ENCODE measurements around the gene GTF2IRD1. TPM values are rescaled to one million over a fixed set of nuclear protein-coding genes. Genes with fewer than 3 reads are reported as not detected.
A peak's percentile ranks its signal among the peaks of the same experiment; 100 is the strongest.
"Not testable (repeated sequence)": the region's sequence is repeated elsewhere in the genome, so short reads cannot be mapped to it uniquely, and the experiment has no call there.

GTF2IRD1 gene
- polyA plus RNA-seq, 3 donors = not detected

DNA sequence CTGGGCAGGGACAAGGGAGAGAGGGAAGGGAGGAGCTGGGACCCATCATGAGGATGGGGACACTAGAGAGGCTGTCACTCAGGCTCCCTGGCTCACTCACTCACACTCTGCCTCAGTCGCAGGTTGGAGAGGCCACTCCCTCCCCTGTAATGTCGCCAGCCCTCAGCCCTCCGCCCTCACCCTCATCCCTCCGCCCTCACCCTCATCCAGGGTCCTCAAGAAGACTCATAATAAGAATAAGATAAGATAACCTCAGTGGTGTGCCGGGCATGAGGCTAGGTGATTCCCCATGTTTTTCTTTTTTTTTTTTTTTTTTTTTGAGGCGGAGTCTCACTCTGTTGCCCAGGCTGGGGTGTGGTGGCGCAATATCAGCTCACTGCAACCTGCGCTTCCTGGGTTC is 92.2 kb downstream of the GTF2IRD1 start:
- H3K4me2 ChIP-seq (replicated peaks; ENCODE audit: extremely low read depth, low read length, poor library complexity, severe bottlenecking) = no peak overlapping the region
- no peaks in the 10 kb centered on the region for H3K36me3 ChIP-seq (replicated peaks in 1 of 2; ENCODE audit: control insufficient read depth in 1 of 2, insufficient read depth in 2 of 2, low read length in 2 of 2)
- H3K27me3 ChIP-seq (ENCODE audit: control insufficient read depth in 2 of 2, insufficient read depth in 2 of 2, low read length in 2 of 2) = no peaks in the 10 kb centered on the region
- no peak for DNase-seq
- H3K4me3 Mint-ChIP-seq = no peak overlapping the region
- H3K4me1 Mint-ChIP-seq = no peaks in the 10 kb centered on the region
- no peak overlapping the region for H3K27ac ChIP-seq (ENCODE audit: low read depth in 1 of 2, low read length in 2 of 2)
- peaks cover 3 to 6% (median 5%) of the 10 kb centered on the region in 3 donors for H3K27me3 Mint-ChIP-seq (ENCODE audit: low read depth in 3 of 3)
- no peaks in the 10 kb centered on the region for H4K20me1 ChIP-seq (ENCODE audit: insufficient read depth, low read length)
- H3K9me3 ChIP-seq (replicated peaks in 1 of 2; ENCODE audit: control insufficient read depth in 1 of 2, insufficient read depth in 1 of 2, low read length in 2 of 2) = peaks cover 12 to 17% of the 10 kb centered on the region in 2 donors
- intact Hi-C loops (cut with micrococcal nuclease) = loop anchor here in 1 of 2 donors (5.0 kb wide), 1 partner anchor 94 kb away; the partner anchor contains the start of gene GTF2IRD1
- peaks cover 13 to 16% (median 15%) of the 10 kb centered on the region in 7 donors for H3K9me3 Mint-ChIP-seq
- H3K4me3 ChIP-seq (replicated peaks in 1 of 3; ENCODE audit: low read depth in 2 of 3, low read length in 3 of 3) = no peak overlapping the region
- H2AFZ ChIP-seq (ENCODE audit: insufficient read depth, low read depth, low read length, poor library complexity, severe bottlenecking) = no peak overlapping the region
- no CpG with 5 or more reads among the region's 8 CpGs for WGBS (ENCODE audit: insufficient coverage)
- TF ChIP-seq CTCF (IDR thresholded peaks at IDR 0.05) = no peak
- H3K27ac Mint-ChIP-seq = no peak overlapping the region
- no peaks in the 10 kb centered on the region for H3K79me2 ChIP-seq (ENCODE audit: insufficient read depth, low read length)
- H3K36me3 Mint-ChIP-seq = no peaks in the 10 kb centered on the region
- no peak overlapping the region for H3K9ac ChIP-seq (ENCODE audit: insufficient read depth, low read length, poor library complexity, severe bottlenecking)
- no peaks in the 10 kb centered on the region for H3K4me1 ChIP-seq (ENCODE audit: control insufficient read depth in 1 of 2, insufficient read depth in 2 of 2, low read length in 2 of 2)

GRCh38 chr7:74553596-74554012 is 99.9 kb downstream of the GTF2IRD1 start:
- DNase-seq = peak; percentile 23 to 31 (median 30)
- H3K27ac ChIP-seq (ENCODE audit: low read depth in 1 of 2, low read length in 2 of 2); H3K79me2 ChIP-seq (ENCODE audit: insufficient read depth, low read length); H3K4me3 Mint-ChIP-seq; intact Hi-C loops (cut with micrococcal nuclease); H3K36me3 Mint-ChIP-seq; H3K4me1 Mint-ChIP-seq; H3K4me3 ChIP-seq (replicated peaks in 1 of 3; ENCODE audit: low read depth in 2 of 3, low read length in 3 of 3); H3K36me3 ChIP-seq (replicated peaks in 1 of 2; ENCODE audit: control insufficient read depth in 1 of 2, insufficient read depth in 2 of 2, low read length in 2 of 2); H3K9me3 Mint-ChIP-seq; H3K4me2 ChIP-seq (replicated peaks; ENCODE audit: extremely low read depth, low read length, poor library complexity, severe bottlenecking); H4K20me1 ChIP-seq (ENCODE audit: insufficient read depth, low read length); H3K9me3 ChIP-seq (replicated peaks in 1 of 2; ENCODE audit: control insufficient read depth in 1 of 2, insufficient read depth in 1 of 2, low read length in 2 of 2); H3K27me3 Mint-ChIP-seq (ENCODE audit: low read depth in 3 of 3); H3K9ac ChIP-seq (ENCODE audit: insufficient read depth, low read length, poor library complexity, severe bottlenecking); H3K27me3 ChIP-seq (ENCODE audit: control insufficient read depth in 2 of 2, insufficient read depth in 2 of 2, low read length in 2 of 2): not testable (repeated sequence)
- peak overlapping the region in 3 of 7 donors; percentile 15 to 65 (median 30) for H3K27ac Mint-ChIP-seq
- peak overlapping the region; percentile 61 for H2AFZ ChIP-seq (ENCODE audit: insufficient read depth, low read depth, low read length, poor library complexity, severe bottlenecking)
- peaks cover 9 to 13% of the 10 kb centered on the region in 2 donors for H3K4me1 ChIP-seq (ENCODE audit: control insufficient read depth in 1 of 2, insufficient read depth in 2 of 2, low read length in 2 of 2)
- 43% methylated on average over 4 of the region's 10 CpGs for WGBS (ENCODE audit: insufficient coverage)

All from CD14-positive monocyte (primary cell).